ENCODE measurements around the gene INPP5D. TPM values are rescaled to one million over a fixed set of nuclear protein-coding genes. Genes with fewer than 3 reads are reported as not detected.

INPP5D gene
- polyA plus RNA-seq, 3 donors, result 30.6 to 90.2 (median 54.8) TPM

GRCh38 chr2:233012301-233012971 lies 47.7 kb upstream of the INPP5D start:
- no peak overlapping the region for H3K9ac ChIP-seq (ENCODE audit: insufficient read depth, low read length, poor library complexity, severe bottlenecking)
- Mint-ChIP-seq H3K4me3 (peak overlapping the region in 1 of 2 donors; percentile 67), H3K27me3 (ENCODE audit: low read depth in 3 of 3) (peaks cover 3 to 9% (median 8%) of the 10 kb centered on the region in 3 donors), H3K9me3 (peaks cover 0 to 4% (median 0%) of the 10 kb centered on the region in 7 donors), H3K4me1 (peaks cover 14% of the 10 kb centered on the region), H3K36me3 (no peaks in the 10 kb centered on the region), H3K27ac (no peak overlapping the region)
- H3K27me3 ChIP-seq (ENCODE audit: control insufficient read depth in 2 of 2, insufficient read depth in 2 of 2, low read length in 2 of 2), result no peaks in the 10 kb centered on the region
- DNase-seq, result peak in 1 of 3 donors; percentile 8
- H4K20me1 ChIP-seq (ENCODE audit: insufficient read depth, low read length), result no peaks in the 10 kb centered on the region
- H3K4me1 ChIP-seq (ENCODE audit: control insufficient read depth in 1 of 2, insufficient read depth in 2 of 2, low read length in 2 of 2), result peaks cover 0 to 5% of the 10 kb centered on the region in 2 donors
- H3K4me2 ChIP-seq (replicated peaks; ENCODE audit: extremely low read depth, low read length, poor library complexity, severe bottlenecking), result no peak overlapping the region
- H2AFZ ChIP-seq (ENCODE audit: insufficient read depth, low read depth, low read length, poor library complexity, severe bottlenecking), result peak overlapping the region; percentile 34
- H3K36me3 ChIP-seq (replicated peaks in 1 of 2; ENCODE audit: control insufficient read depth in 1 of 2, insufficient read depth in 2 of 2, low read length in 2 of 2), result no peaks in the 10 kb centered on the region
- no peak for TF ChIP-seq CTCF (IDR thresholded peaks at IDR 0.05)
- 0% methylated on average over 8 of the region's 12 CpGs for WGBS (ENCODE audit: insufficient coverage)
- H3K27ac ChIP-seq (ENCODE audit: low read depth in 1 of 2, low read length in 2 of 2), result no peak overlapping the region
- no peak overlapping the region for H3K4me3 ChIP-seq (replicated peaks in 1 of 3; ENCODE audit: low read depth in 2 of 3, low read length in 3 of 3)
- H3K79me2 ChIP-seq (ENCODE audit: insufficient read depth, low read length), result no peaks in the 10 kb centered on the region
- intact Hi-C loops (cut with micrococcal nuclease), result no loop called here
- H3K9me3 ChIP-seq (replicated peaks in 1 of 2; ENCODE audit: control insufficient read depth in 1 of 2, insufficient read depth in 1 of 2, low read length in 2 of 2), result no peaks in the 10 kb centered on the region

GRCh38 chr2:233013027-233013461 lies 47.1 kb upstream of the INPP5D start, which contains the start of gene NGEF:
Gene NGEF, minus strand, starts transcription at chr2:233013256. Its CDS starts 38,366 bp downstream, at chr2:232974890.
- Mint-ChIP-seq H3K9me3 (peaks cover 0 to 4% (median 0%) of the 10 kb centered on the region in 7 donors), H3K27ac (no peak within 1 kb of the TSS), H3K4me3 (peak within 1 kb of the TSS in 1 of 2 donors; percentile 67), H3K4me1 (peaks cover 14% of the 10 kb centered on the region), H3K27me3 (ENCODE audit: low read depth in 3 of 3) (peaks cover 3 to 9% (median 8%) of the 10 kb centered on the region in 3 donors), H3K36me3 (no peaks in the 10 kb centered on the region)
- Histone ChIP-seq H3K36me3 (replicated peaks in 1 of 2; ENCODE audit: control insufficient read depth in 1 of 2, insufficient read depth in 2 of 2, low read length in 2 of 2) (no peaks in the 10 kb centered on the region), H3K27ac (ENCODE audit: low read depth in 1 of 2, low read length in 2 of 2) (no peak within 1 kb of the TSS), H4K20me1 (ENCODE audit: insufficient read depth, low read length) (no peaks in the 10 kb centered on the region), H3K4me2 (replicated peaks; ENCODE audit: extremely low read depth, low read length, poor library complexity, severe bottlenecking) (no peak within 1 kb of the TSS), H3K9ac (ENCODE audit: insufficient read depth, low read length, poor library complexity, severe bottlenecking) (no peak within 1 kb of the TSS), H3K79me2 (ENCODE audit: insufficient read depth, low read length) (no peaks in the 10 kb centered on the region), H3K9me3 (replicated peaks in 1 of 2; ENCODE audit: control insufficient read depth in 1 of 2, insufficient read depth in 1 of 2, low read length in 2 of 2) (no peaks in the 10 kb centered on the region), H3K4me3 (replicated peaks in 1 of 3; ENCODE audit: low read depth in 2 of 3, low read length in 3 of 3) (no peak within 1 kb of the TSS), H2AFZ (ENCODE audit: insufficient read depth, low read depth, low read length, poor library complexity, severe bottlenecking) (peak within 1 kb of the TSS; percentile 34), H3K4me1 (ENCODE audit: control insufficient read depth in 1 of 2, insufficient read depth in 2 of 2, low read length in 2 of 2) (peaks cover 0 to 5% of the 10 kb centered on the region in 2 donors), H3K27me3 (ENCODE audit: control insufficient read depth in 2 of 2, insufficient read depth in 2 of 2, low read length in 2 of 2) (no peaks in the 10 kb centered on the region)
- 91% methylated on average over 11 of the region's 12 CpGs for WGBS (ENCODE audit: insufficient coverage)
- no peak for TF ChIP-seq CTCF (IDR thresholded peaks at IDR 0.05)
- intact Hi-C loops (cut with micrococcal nuclease), result no loop called here
- no peak for DNase-seq

Data from CD14-positive monocyte (primary cell).